GM19240 (cell line): ENCODE data around the gene POPDC3.
A peak's percentile ranks its signal among the peaks of the same experiment; 100 is the strongest.

Experiments
- DNase-seq: peaks from one replicate; pipeline ENCODE4 v3.0.0; 2011; ENCODE audit warnings: low spot score; ENCODE audit not compliant: insufficient read length

The POPDC3 gene

DNA sequence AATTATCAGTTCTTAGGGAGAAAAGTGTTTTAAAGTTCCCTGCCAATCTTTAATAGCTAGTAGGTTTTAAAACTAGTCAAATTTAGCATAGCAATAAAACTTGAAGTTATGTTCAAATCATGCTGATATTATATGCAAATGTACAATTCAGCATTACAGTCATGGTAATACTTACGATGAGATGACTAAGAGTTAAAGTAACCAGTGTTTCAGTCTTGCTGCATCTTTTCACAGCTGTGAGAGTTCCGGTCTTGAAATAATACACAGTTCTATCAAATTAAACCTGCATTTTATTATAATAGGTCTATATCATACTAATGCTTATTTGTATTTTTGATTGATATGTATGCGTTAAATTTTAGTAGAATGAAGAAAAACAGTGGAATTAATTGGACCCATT, 26.1 kb downstream of the POPDC3 start:
- DNase-seq: no peak

DNA sequence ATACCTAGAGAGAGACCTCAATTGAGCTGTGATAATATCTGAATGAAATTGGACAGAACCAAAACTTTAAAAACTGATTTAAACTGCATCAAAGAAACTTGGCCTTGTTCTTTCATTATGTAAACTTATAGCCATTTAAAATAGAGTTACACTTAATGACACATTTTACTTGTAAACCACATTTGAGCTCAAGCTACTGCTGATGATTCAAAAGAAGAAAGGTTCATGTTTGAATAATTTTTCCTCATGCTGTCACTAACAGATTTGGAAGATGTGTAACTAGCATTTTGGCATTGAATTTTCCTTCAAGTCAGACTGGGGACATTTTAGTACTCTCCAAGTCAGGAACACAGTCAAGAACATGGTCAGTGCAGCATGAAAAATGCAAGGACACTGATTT, 26.9 kb downstream of the POPDC3 start:
- DNase-seq: no peak

DNA sequence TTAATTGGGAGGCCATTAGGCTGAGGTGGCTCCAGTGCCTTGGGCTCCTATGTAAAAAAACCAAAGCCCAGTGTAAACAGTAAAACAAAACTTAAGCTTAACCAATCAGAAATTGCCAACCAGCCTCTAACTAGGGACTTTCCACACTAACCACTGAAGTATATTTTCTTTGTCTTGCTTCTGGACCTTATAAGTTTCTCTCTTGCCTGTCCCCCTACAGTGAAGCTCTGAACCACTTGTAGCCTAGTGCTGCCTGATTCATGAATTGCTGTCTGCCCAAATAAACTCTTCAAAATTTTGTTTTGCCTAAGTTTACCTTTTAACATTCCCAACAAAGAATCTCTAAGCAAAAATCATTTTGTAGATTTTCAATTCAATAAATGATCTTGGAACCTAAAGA, 28.2 kb downstream of the POPDC3 start:
- DNase-seq: no peak

DNA sequence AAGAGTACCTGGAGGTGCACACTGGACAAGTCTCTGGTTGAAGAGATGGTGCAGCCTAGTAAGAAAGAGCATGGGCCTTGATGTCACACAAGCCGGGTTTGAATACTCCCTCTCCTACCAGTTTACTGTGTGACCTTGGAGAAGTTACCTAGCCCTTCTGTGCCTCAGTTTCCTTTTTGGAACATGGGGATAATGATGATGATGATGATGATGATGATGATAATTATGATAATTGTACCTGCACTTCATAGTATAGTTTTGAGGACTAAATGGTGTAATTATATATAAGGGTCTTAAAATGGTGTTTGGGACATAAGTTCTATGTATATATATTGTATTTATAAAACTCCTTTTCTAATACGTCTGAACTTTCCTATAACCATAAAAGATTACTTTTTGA, 41.7 kb downstream of the POPDC3 start:
- DNase-seq: no peak

DNA sequence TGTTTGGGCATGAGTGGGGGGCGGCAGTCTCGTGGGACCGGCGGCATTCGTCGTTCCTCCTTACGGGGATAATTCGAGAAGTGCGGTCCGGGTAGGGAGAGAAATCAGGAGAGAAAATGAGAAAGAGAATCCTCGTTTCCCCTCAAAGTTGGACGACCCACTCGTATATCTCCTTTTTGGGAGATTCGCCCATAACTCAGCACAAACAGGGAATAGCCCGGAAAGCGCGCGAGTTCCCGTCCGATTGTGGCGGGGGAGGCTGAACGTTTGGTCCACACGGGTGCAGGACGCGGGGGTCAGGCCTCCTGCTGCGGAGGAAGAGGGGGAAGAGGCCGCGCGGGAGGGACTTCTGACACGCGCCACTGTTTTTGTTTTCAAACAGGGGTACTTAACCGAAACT, 42.4 kb downstream of the POPDC3 start:
- DNase-seq: no peak

DNA sequence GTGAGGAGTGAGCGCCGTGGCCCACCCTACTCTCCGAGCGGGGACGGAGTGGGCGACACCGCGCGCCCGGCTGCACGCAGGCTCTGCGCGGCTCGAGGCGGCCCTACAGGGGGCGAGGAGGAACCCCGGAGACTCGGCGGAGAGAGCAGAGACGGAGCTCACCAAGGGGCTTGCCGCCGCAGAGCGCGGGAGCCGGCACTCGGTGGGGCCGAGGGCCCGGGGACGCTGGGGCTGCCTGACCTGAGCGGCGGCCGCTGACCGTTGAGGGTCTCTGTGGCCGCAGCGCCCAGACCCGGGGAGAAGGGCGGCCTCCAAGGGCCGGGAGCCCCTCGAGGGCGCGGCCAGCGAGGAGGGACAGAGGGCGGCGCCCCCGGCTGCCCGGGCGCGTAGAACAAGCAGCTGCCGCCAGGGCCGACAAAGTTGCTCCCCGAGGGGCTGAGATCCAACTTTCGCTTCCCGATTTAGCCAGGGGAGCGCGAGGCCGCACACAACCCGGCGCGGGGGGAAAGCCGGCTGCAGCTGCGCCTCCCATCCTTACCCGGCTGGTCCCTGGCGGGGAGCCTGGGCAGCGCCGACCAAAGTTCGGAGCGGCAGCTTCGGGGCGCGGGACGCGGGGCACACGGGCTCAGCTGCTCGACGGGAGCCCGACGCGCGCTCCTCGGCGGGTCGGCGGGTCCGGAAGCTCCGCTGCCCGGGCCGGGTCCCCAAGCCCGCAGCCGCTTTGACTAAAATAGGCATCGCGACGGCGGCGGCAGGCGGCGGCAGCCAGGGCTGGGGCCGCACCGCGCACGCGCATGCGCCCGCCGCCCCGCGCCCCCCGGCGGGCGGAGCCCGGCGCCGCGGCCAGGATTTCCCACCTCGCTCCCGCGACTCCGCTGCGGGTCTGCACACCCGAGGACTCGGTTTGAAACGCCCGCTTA, 43.1 kb downstream of the POPDC3 start:
- DNase-seq: peak; percentile 19

DNA sequence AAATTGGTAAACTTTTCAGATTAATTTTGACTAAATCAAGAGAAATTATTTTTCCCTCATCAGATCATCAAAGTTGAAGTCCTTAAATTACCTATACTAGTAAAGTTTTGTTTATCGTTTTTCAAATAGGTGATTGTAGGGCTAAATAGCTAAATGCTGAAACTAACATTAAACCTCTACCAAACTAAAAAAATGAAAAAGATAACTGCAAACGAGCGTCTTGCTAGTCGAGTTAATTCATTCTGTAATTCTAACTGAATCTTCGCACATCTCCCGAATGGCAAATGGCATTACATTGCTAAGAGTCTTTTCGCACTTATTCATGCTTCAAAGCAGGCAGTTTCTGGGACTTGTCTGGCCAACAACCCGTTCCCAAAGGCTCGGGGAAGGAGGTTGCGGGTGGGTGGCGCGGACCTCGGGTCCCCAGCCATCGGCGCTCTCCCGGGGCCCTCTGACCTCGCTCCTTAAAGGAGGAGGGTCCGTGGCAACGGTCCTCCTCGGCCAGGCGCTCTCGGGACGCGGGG, 43.8 kb downstream of the POPDC3 start:
- DNase-seq: no peak

DNA sequence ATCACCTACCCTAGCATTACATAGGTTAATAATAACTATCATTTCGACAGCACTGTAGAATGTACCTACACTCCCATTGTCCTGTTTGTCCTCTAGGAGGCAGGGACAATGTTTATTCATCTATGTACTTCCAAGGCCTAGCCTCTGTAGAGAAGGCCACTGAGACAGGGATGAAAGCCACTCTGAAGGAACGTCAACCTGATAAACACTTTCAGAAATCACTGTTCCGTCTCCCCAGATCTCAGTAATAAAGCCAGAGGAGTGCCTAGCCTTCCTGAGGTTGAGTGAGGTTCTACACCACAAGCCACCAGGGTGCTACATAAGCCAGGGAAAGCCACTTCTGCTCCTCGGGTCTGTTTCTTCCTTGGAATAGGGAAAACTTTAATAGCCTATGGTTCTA, 44.8 kb downstream of the POPDC3 start:
- no peak for DNase-seq

DNA sequence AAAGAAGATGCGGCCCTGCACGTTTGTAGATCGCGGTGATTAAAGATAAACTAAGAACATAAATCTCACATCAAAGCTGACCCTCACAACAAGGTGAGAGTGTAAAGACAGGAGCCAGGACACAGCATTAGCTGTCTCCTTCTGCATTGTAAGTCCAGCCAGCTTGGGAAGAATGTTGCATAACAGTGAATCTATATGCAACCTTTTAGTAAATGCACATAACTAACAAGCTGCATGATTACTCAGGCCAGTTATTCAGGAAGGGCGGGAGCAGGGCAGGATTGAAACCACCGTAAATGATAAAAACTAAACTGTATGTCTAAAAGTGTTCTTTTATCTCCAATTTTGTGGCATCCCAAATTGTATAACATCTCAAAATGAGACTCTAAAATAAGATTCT, 57.1 kb downstream of the POPDC3 start:
- DNase-seq: no peak

DNA sequence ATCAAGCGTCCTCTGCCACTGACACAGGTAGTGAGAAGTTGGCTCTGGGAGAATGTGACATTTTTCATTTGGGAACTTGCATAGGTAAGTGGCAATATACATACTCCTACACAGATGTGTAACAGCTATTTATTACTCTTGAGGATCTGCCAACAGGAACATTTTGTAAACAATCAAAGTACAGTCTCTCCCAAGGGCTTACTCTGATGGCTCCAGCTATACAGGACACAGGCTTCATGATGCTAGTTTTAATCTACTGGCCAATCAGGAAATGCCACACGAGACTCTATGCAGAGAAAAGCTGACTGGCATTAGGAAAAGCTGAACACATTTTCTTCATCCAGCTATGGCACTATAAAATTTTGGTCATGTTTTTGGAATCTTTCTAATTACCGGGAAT, 57.8 kb downstream of the POPDC3 start:
- no peak for DNase-seq

DNA sequence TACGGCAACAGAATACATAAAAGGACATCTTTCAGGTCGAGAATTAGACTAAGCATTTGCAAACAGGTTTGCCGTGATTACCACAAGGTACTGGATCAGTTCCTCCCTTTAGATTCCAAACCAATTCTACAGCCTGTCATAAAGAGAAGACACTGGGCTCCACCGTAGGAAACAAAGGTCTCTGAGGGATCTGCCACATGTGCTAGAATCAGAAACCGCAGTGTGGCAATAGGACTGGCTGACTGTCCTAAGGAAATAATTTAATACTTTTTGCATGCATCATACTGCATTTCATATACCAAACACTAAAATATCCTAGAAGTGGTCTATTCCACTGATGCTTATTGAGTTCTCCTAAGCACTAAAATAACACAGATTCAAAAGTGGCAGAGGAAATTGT, 59.2 kb downstream of the POPDC3 start:
- DNase-seq: no peak

DNA sequence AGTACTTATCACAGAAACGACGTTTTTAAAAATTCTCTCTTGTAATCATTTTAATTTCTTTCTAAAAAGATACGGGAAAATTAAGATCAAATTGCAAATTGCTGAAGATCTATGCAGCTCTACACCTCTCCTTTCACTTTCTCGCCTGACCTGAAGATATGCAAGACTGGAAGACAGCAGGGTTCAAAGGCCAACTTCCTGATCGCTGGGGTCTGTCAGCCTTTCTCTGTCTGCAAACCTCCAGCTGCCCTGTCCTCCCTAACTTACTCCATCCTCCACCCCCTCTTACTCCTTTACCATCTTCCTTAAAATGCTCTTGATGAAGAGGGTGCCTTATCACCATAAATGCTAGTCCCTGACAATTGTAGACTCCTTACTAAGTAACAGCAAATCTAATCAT, 63.7 kb downstream of the POPDC3 start:
- no peak for DNase-seq

DNA sequence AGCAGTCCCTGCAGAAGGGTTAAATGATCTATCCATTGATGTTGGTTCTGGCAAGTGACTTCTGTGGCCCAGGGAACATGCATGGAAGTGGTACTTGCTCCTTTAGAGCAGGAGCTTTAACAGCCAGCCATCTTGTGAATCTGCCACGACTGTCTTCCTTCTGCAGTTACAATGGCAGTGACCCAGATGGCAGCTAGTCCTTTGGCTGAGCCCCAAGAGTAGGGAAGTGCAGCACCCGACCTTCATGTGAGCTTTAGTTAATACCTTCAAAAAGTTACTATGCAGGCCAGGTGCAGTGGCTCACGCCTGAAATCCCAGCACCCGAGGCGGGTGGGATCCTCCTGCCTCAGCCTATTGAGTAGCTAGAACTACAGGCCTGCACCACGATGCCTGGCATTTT, 66.4 kb downstream of the POPDC3 start:
- DNase-seq: no peak

DNA sequence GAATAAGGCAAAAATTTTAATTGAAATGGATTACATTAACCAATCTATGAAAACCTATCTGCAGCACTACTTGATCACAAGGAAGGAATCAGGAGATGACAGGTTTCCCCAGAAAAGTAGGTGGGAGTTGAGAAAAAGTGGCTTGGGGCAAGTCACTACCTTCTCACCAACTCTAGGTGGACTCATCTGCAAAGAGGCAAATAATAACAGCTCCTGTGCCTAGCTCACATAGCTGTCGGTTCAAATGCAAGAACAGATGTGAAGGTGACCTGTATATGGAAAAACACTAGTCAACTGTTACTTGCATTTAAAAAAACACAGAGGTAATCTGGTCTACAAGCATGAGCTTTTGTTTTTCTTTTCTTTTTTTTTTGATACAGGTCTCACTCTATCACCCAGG, 67.2 kb downstream of the POPDC3 start:
- no peak for DNase-seq

DNA sequence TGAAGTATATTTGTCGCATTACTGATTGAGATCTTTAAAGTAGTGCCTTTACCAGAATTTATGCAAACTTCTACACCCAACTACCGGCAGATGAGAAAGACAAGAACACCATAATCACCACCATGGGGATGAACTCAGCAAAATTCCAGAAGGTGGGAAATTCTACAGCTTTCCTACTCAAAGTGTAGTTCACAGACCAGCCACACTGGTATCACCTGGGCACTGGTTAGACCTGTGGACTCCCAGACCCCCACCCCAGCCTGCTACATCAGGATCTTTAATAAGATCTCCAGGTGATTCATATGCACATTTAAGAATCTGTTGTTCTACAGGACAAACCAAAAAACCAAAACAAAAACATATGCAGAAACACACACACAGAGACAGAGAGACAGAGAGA, 67.9 kb downstream of the POPDC3 start:
- DNase-seq: no peak

DNA sequence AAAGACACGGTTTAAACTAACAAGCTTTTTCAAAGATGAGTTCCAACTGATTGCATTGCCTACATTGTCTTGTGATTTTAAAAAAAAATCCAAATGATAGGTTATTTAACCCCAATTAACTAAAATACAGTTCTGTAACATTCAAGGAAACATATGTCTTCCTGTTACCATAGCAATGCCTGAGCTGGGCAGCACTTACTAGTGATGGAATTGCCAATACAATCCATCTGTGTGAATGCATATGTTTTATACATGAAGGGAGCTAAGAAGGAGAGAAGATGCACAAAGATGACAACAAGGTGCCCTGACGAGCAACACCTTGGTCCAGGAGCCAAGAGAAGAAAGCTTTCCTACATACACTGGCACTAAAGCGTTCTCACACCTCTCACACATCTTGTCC, 68.7 kb downstream of the POPDC3 start:
- no peak for DNase-seq

DNA sequence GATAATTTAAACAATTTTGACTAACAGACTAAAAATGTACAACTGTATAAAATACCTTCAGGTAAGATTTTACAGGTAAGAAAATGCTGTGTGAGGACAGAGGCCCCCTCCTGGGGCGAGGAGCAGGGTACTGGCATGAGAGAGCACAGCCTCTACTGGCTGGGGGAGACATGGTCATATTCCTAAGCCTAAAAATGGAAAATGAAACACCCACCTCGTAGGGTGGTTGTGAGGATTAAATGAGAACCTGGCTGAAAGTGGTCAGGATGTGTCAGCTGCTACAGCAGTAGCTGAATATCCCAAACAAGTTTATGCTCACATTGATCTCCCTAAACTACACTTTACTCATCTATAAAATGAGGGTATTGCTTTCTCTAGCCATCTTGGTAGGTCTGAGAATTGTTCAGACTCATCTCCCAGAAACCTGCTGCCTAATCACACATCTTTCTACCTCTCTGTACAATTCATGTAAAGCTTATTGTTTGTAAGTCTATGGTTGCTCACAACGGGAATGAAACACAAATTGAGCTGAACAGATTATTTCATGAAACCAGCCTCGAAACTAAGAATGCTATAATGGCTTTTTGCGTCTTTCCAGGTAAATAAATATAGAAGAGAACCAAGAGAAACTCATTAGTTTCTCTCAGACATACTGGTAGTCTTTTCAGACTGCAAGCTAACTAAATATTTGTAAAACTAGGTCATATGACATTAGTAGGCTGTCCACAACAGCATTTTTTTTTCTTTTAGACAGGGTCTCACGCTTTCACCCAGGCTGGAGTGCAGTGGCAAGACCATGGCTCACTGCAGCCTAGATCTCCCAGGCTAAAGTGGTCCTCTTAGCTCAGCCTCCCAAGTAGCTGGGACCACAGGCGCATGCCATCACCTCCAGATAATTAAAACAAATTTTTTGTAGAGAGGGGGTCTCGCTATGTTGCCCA, 69.6 kb downstream of the POPDC3 start:
- no peak for DNase-seq

DNA sequence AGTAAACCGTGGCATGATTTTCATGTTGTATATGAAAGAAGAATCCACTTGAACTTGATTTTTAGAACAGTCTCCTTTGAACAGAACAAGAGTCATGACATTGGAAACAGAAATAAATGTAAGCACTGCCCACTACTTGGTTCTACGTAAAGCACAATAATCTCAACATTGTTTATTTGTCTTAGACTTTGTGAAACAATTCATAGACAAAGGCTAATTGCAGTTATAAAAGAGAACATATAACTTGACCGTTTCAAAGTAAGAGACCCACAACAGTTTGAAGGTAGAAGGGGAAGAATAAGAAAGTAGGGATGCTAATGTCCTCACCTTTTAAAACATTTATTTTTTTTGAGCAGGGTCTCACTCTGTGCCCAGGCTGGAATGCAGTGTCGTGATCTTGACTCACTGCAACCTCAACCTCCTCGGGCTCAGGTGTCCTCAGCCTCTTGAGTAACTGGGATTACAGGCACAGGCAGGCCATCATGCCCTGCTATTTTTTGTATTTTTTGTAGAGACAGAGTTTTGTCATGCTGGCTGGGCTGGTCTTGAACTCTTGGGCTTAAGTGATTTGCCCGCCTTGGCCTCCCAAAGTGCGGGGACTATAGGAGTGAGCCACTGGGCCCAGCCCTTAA, 71.1 kb downstream of the POPDC3 start:
- DNase-seq: no peak
